Measurements from ENCODE around the gene BMS1. TPM values are rescaled to one million over a fixed set of nuclear protein-coding genes. Genes with fewer than 3 reads are reported as not detected.

BMS1 gene
- total RNA-seq, 1 donor from 2014 or later: 27.7 TPM

- H3K36me3 Mint-ChIP-seq (ENCODE audit: low read depth): peaks cover 4% of the 10 kb centered on the region
- no peak for DNase-seq (ENCODE audit: low read depth, low spot score)
- H3K27me3 Mint-ChIP-seq (ENCODE audit: low read depth): peaks cover 47% of the 10 kb centered on the region
- no peaks in the 10 kb centered on the region for H3K4me1 Mint-ChIP-seq
- TF ChIP-seq CTCF (conservative IDR thresholded peaks at IDR 0.05): no peak
- no peak overlapping the region for H3K4me3 Mint-ChIP-seq
- H3K27ac Mint-ChIP-seq (ENCODE audit: unreplicated experiment): no peak overlapping the region
- peaks cover 4% of the 10 kb centered on the region for H3K9me3 Mint-ChIP-seq
These were observed 14.7 kb upstream of the BMS1 start for GRCh38 chr10:42767906-42768305.

- Mint-ChIP-seq H3K27me3 (ENCODE audit: low read depth) (peaks cover 42% of the 10 kb centered on the region), H3K4me3 (no peak overlapping the region), H3K36me3 (ENCODE audit: low read depth) (peaks cover 4% of the 10 kb centered on the region), H3K27ac (ENCODE audit: unreplicated experiment) (no peak overlapping the region), H3K9me3 (peaks cover 4% of the 10 kb centered on the region), H3K4me1 (no peaks in the 10 kb centered on the region)
- TF ChIP-seq CTCF (conservative IDR thresholded peaks at IDR 0.05): no peak
- no peak for DNase-seq (ENCODE audit: low read depth, low spot score)
These were observed 13.9 kb upstream of the BMS1 start for GRCh38 chr10:42768581-42769152.

GRCh38 chr10:42769173-42769572, 13.4 kb upstream of the BMS1 start:
- no peak for DNase-seq (ENCODE audit: low read depth, low spot score)
- H3K27ac Mint-ChIP-seq (ENCODE audit: unreplicated experiment): no peak overlapping the region
- no peak overlapping the region for H3K4me3 Mint-ChIP-seq
- peaks cover 4% of the 10 kb centered on the region for H3K36me3 Mint-ChIP-seq (ENCODE audit: low read depth)
- no peak for TF ChIP-seq CTCF (conservative IDR thresholded peaks at IDR 0.05)
- peaks cover 42% of the 10 kb centered on the region for H3K27me3 Mint-ChIP-seq (ENCODE audit: low read depth)
- H3K4me1 Mint-ChIP-seq: no peaks in the 10 kb centered on the region
- peaks cover 4% of the 10 kb centered on the region for H3K9me3 Mint-ChIP-seq

GRCh38 chr10:42769673-42770072, 12.9 kb upstream of the BMS1 start:
- peaks cover 4% of the 10 kb centered on the region for H3K9me3 Mint-ChIP-seq
- TF ChIP-seq CTCF (conservative IDR thresholded peaks at IDR 0.05): no peak
- no peaks in the 10 kb centered on the region for H3K4me1 Mint-ChIP-seq
- H3K27me3 Mint-ChIP-seq (ENCODE audit: low read depth): peaks cover 41% of the 10 kb centered on the region
- H3K36me3 Mint-ChIP-seq (ENCODE audit: low read depth): peaks cover 4% of the 10 kb centered on the region
- no peak for DNase-seq (ENCODE audit: low read depth, low spot score)
- H3K27ac Mint-ChIP-seq (ENCODE audit: unreplicated experiment): no peak overlapping the region
- no peak overlapping the region for H3K4me3 Mint-ChIP-seq

- Mint-ChIP-seq H3K27ac (ENCODE audit: unreplicated experiment) (no peak overlapping the region), H3K27me3 (ENCODE audit: low read depth) (peaks cover 76% of the 10 kb centered on the region), H3K4me3 (no peak overlapping the region), H3K9me3 (no peaks in the 10 kb centered on the region), H3K36me3 (ENCODE audit: low read depth) (no peaks in the 10 kb centered on the region), H3K4me1 (peaks cover 5% of the 10 kb centered on the region)
- no peak for DNase-seq (ENCODE audit: low read depth, low spot score)
- no peak for TF ChIP-seq CTCF (conservative IDR thresholded peaks at IDR 0.05)
These were observed 5.9 kb upstream of the BMS1 start for GRCh38 chr10:42776681-42777080.
